Stimulated activated CD8-positive, alpha-beta memory T cell treated with anti-CD3 and anti-CD28 coated beads, Interleukin-15, amount 100 ng/mL, for 24 hours (primary cell): ENCODE results near the gene CHRNA7.
"Not testable (repeated sequence)": the region's sequence is repeated elsewhere in the genome, so short reads cannot be mapped to it uniquely, and the experiment has no call there.

Experiments
- DNase-seq: peaks from one replicate; pipeline ENCODE4 v3.0.0-alpha.2; 2020; ENCODE audit warnings: low read depth

The CHRNA7 gene

GRCh38 chr15:32120577-32121383 is 90.5 kb downstream of the CHRNA7 start:
- DNase-seq, result no peak

GRCh38 chr15:32121384-32121695 is 91.0 kb downstream of the CHRNA7 start:
- no peak for DNase-seq

GRCh38 chr15:32122013-32122412 is 91.7 kb downstream of the CHRNA7 start:
- no peak for DNase-seq

- DNase-seq, result no peak
Observed at GRCh38 chr15:32123473-32123872, 93.2 kb downstream of the CHRNA7 start.

DNA sequence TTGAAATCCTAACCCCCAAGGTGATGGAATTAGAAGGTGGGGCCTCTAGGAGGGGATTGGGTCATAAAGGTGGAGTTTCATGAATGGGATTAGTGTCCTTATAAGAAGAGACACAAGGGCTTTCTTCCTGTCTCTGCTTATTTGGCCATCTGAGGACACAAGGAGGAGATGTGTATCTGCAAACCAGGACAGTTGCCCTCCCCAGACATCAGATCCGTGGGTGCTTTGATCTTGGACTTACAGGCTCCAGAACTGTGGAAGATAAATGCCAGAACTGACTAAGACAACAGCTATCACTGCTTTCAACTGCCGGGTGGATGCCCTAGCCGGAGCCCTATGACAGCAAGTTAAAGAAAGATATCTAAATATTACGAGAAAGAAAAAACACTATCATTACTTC is 94.4 kb downstream of the CHRNA7 start:
- DNase-seq, result no peak

GRCh38 chr15:32125595-32125994 is 95.3 kb downstream of the CHRNA7 start:
- no peak for DNase-seq

- DNase-seq, result no peak
Observed at GRCh38 chr15:32129815-32130214, 99.5 kb downstream of the CHRNA7 start.

- DNase-seq, result no peak
Observed at GRCh38 chr15:32130823-32131222, 100.5 kb downstream of the CHRNA7 start.

GRCh38 chr15:32131803-32132202 is 101.5 kb downstream of the CHRNA7 start:
- no peak for DNase-seq

GRCh38 chr15:32132859-32133258 is 102.5 kb downstream of the CHRNA7 start:
- no peak for DNase-seq

- DNase-seq, result no peak
Observed at GRCh38 chr15:32134842-32135241, 104.5 kb downstream of the CHRNA7 start.

GRCh38 chr15:32135335-32135734 is 105.0 kb downstream of the CHRNA7 start:
- no peak for DNase-seq

DNA sequence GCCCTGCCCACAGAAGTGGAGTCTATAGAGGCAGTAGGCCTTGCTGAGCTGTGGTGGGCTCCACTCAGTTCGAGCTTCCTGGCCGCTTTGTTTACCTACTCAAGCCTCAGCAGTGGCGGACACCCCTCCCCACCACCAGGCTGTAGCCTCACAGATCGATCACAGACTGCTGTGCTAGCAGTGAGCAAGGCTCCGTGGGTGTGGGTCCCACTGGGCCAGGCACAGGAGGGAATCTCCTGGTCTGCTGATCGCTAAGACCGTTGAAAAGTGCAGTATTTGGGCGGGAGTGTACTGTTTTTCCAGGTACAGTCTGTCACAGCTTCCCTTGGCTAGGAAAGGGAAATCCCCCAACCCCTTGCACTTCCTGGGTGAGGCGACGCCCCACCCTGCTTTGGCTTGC is 115.2 kb downstream of the CHRNA7 start:
- not testable (repeated sequence) for DNase-seq

GRCh38 chr15:32148833-32149555 is 118.7 kb downstream of the CHRNA7 start:
- DNase-seq, result no peak

DNA sequence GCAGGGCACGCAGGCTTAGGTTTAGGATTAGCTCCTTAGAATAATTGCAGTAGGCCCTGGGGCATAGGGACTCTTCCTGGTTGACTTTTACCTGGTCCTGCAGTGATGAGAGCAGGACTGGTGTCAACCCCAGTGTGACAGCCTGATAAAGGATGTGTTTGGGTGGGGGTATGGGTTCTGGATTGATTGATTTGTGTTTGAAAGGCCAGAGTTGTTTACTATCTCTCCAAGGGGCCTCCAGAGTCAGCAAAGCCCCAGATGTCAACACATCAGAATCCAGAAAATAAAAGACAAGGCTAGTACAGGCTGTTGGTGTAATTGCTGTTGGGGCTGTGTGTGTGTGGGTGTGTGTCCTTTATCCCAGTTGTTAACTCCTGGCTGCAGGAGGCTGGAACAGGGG is 122.3 kb downstream of the CHRNA7 start:
- DNase-seq, result no peak

GRCh38 chr15:32153868-32154623 is 123.7 kb downstream of the CHRNA7 start:
- not testable (repeated sequence) for DNase-seq

DNA sequence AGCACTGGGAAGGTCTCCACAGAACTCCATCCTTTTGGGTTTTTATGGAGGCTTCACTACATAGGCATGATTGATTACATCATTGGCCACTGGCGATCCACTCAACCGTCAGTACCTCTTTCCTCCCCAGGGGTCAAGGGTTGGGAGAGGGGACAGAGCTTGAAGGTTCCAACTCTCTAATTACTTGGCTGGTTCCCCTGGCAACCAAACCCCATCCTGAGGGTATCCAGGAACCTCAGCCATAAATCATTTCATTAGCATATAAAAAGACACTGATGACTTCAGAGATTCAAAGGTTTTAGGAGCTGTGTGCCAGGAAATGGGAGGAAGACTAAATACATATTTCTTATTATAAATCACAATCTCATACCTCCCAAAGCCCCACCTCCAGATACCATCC is 131.8 kb downstream of the CHRNA7 start:
- DNase-seq, result not testable (repeated sequence)

DNA sequence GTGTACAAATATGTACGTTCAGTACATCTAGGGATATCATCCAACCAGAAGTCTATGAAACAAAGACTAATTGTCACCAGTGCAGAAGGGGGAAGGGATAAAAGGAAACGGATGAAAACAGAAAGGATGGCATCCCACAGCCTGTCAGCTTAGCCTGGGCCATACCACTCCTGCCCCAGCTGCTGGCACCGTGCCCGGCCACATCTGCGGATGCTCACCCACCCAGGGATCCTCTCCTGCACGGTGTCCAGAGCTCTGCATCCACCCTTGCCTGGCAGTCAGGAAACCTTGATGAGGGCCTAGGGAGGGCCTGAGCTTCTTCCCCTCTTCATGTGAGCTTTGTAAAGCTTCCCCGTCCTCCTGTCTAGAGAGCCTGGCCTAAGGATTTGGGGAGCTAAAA is 133.8 kb downstream of the CHRNA7 start:
- not testable (repeated sequence) for DNase-seq

DNA sequence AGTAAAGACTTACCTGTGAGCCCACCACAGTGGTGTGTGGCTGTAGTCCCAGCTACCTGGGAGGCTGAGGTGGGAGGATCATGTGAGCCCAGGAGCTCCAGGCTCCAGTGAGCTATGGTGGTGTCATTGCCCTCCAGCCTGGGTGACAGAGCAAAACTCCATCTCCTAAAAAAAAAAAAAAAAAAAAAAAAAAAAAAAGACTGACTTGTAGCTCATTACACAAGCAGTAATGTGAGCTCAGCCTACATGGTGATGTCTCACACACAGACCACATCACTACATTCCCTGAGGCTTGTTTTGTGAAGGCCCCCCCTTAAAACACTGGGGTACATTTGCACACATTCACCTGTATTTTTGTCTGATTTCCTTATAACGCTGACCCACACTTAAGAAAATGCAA is 134.4 kb downstream of the CHRNA7 start:
- not testable (repeated sequence) for DNase-seq

- not testable (repeated sequence) for DNase-seq
Observed at GRCh38 chr15:32165775-32166174, 135.5 kb downstream of the CHRNA7 start.

GRCh38 chr15:32166270-32166669 is 136.0 kb downstream of the CHRNA7 start:
- DNase-seq, result not testable (repeated sequence)

DNA sequence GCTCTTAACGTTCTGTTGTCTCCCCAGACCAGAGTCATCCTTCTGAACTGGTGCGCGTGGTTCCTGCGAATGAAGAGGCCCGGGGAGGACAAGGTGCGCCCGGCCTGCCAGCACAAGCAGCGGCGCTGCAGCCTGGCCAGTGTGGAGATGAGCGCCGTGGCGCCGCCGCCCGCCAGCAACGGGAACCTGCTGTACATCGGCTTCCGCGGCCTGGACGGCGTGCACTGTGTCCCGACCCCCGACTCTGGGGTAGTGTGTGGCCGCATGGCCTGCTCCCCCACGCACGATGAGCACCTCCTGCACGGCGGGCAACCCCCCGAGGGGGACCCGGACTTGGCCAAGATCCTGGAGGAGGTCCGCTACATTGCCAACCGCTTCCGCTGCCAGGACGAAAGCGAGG is 137.6 kb downstream of the CHRNA7 start:
- not testable (repeated sequence) for DNase-seq

GRCh38 chr15:32180579-32180978 is 150.3 kb downstream of the CHRNA7 start:
- DNase-seq, result not testable (repeated sequence)
